Upper lobe of left lung (tissue), 6 donors: ENCODE measurements around the gene ZSCAN5B. TPM values are rescaled to one million over a fixed set of nuclear protein-coding genes. Genes with fewer than 3 reads are reported as not detected.
"Not testable (repeated sequence)": the region's sequence is repeated elsewhere in the genome, so short reads cannot be mapped to it uniquely, and the experiment has no call there.

ENCODE experiments used
- ATAC-seq, 2 donors: fragments of 200-7000 bp; cut with Tn5 transposase; one replicate each; pipeline ENCODE4 v1.9.1; 2022; ENCODE audit warnings: mild to moderate bottlenecking in 2 of 2, moderate library complexity in 2 of 2; ENCODE audit not compliant: low FRiP score in 2 of 2
- DNase-seq, 2 donors: peaks; one replicate each; pipeline ENCODE4 v3.0.0-alpha.2; 2019 to 2020
- H3K27ac ChIP-seq, 4 donors: fragments of 200-600 bp; sonication (generic); one replicate each; pipeline ENCODE4 v1.5.1; 2016 to 2019
- H3K27me3 ChIP-seq, 4 donors: fragments of 200-600 bp; sonication (generic); one replicate each; pipeline ENCODE4 v1.5.1; 2017 to 2019
- H3K36me3 ChIP-seq, 4 donors: fragments of 200-600 bp; sonication (generic); one replicate each; pipeline ENCODE4 v1.5.1; 2016 to 2019
- H3K4me1 ChIP-seq, 4 donors: fragments of 200-600 bp; sonication (generic); one replicate each; pipeline ENCODE4 v1.5.1; 2018 to 2019
- H3K4me3 ChIP-seq, 4 donors: fragments of 200-600 bp; sonication (generic); one replicate each; pipeline ENCODE4 v1.5.1; 2017 to 2019; ENCODE audit warnings: mild to moderate bottlenecking in 2 of 4, moderate library complexity in 1 of 4
- H3K9me3 ChIP-seq, 4 donors: fragments of 200-600 bp; sonication (generic); one replicate each; pipeline ENCODE4 v1.5.1; 2018 to 2019
- CTCF ChIP-seq, 6 experiments: fragments of 450-650 bp in 4 of 6; fragments of 200-600 bp in 2 of 6; sonication (generic) in 2 of 6; IDR thresholded peaks; one replicate each; pipeline ENCODE4 v1.5.1; 2016 to 2019; ENCODE audit warnings: antibody characterized with exemption in 6 of 6
- EP300 ChIP-seq, 4 donors: sonication (generic); formaldehyde crosslinking; IDR thresholded peaks; one replicate each; pipeline ENCODE4 v1.5.1; 2017; ENCODE audit warnings: antibody characterized with exemption in 4 of 4, control low read depth in 2 of 4
- POLR2A ChIP-seq, 4 donors: fragments of 450-650 bp; IDR thresholded peaks; one replicate each; pipeline ENCODE4 v1.5.1; 2016 to 2017; ENCODE audit warnings: antibody characterized with exemption in 4 of 4, mild to moderate bottlenecking in 2 of 4
- POLR2AphosphoS5 ChIP-seq, 2 donors: sonication (generic); formaldehyde crosslinking; IDR thresholded peaks; one replicate each; pipeline ENCODE4 v1.5.1; 2017; ENCODE audit warnings: antibody characterized with exemption in 2 of 2
- WGBS, 2 donors: methylation state at CpG; one replicate each; pipeline ENCODE4 v1.1.5; 2017 to 2018; 5-methylcytosine and 5-hydroxymethylcytosine counted together
- total RNA-seq, 6 donors: library from RNA; depleted of rRNA in 4 of 6; stranded (reverse); fragments of >200 nt in 4 of 6; gene quantifications; one replicate each; pipeline versions ENCODE4 v1.1.0 to v1.2.1, GENCODE V29; 2016 to 2021
- donor health status: DM: no; HTN: no; CAD: no; lungs with moderate emphysema.
- donor health status: DM: no; HTN: yes; CAD: no; lungs with severe emphysema.

The ZSCAN5B gene, protein sequence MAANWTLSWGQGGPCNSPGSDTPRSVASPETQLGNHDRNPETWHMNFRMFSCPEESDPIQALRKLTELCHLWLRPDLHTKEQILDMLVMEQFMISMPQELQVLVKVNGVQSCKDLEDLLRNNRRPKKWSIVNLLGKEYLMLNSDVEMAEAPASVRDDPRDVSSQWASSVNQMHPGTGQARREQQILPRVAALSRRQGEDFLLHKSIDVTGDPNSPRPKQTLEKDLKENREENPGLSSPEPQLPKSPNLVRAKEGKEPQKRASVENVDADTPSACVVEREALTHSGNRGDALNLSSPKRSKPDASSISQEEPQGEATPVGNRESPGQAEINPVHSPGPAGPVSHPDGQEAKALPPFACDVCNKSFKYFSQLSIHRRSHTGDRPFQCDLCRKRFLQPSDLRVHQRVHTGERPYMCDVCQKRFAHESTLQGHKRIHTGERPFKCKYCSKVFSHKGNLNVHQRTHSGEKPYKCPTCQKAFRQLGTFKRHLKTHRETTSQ
- not detected for total RNA-seq

DNA sequence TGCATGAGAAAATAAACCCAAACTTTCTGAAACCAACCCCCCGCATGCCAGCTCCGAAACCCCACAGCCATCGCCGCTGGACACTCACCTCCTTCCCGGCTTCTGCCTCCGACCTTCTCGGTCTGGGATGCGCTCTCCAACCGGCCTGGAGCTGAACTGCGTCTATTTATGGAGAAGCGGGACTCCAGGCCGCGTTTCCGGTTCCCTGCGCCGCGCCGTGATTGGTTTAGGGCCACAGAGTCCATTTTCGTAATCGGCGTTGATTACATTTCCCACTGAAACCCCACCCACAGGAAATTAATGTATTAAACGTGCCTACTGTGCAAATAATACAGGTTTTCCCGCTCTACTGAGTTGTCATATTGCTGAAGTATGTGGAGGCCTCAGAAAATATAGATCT lies at the start of gene ZSCAN5B:
Gene ZSCAN5B, minus strand, starts transcription at position 138 of the 400 bp plus-strand sequence. CDS start 4,731 bp downstream, outside the sequence.
- not testable (repeated sequence) for H3K36me3 ChIP-seq, H3K27ac ChIP-seq, DNase-seq, H3K4me1 ChIP-seq, ATAC-seq, H3K4me3 ChIP-seq, H3K9me3 ChIP-seq, H3K27me3 ChIP-seq
- 80 to 88% methylated on average over 22 to 23 of the region's 23 CpGs for WGBS, 2 donors

DNA sequence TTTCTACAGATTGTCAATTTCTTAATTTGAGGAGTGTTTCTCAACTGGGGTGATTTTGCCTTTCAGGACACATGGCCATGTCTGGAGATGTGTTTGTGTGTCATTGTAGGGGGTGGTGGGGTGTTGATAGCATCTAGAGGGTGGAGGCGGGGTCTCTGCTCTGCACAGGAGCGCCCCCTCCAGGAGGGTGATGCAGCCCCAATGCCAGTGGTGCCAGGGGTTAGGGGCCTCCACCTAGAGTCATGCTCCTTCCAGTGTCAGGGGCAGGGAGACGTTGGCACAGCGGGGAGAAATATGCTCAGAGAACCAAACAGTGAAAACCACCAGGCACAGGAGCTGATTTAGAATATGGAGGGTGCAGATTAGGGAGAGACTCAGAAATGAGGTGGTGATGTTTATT lies 48.2 kb upstream of the ZSCAN5B start:
- not testable (repeated sequence) for H3K4me3 ChIP-seq, H3K36me3 ChIP-seq, H3K27me3 ChIP-seq, DNase-seq, H3K27ac ChIP-seq, ATAC-seq, H3K4me1 ChIP-seq, H3K9me3 ChIP-seq
- WGBS, 2 donors: 66 to 71% methylated on average over 4 of the region's 4 CpGs

GRCh38 chr19:56245121-56245740 lies 47.6 kb upstream of the ZSCAN5B start:
- Histone ChIP-seq H3K9me3 (no peaks in the 10 kb centered on the region), H3K36me3 (no peaks in the 10 kb centered on the region), H3K4me1 (no peaks in the 10 kb centered on the region), H3K27ac (no peak overlapping the region), H3K27me3 (no peaks in the 10 kb centered on the region), H3K4me3 (no peak overlapping the region)
- TF ChIP-seq POLR2AphosphoS5 (IDR thresholded peaks at IDR 0.05) (no peak), CTCF (IDR thresholded peaks at IDR 0.05) (no peak), EP300 (IDR thresholded peaks at IDR 0.05) (no peak), POLR2A (IDR thresholded peaks at IDR 0.05) (no peak)
- ATAC-seq (peak in 1 of 2 donors; percentile 38), DNase-seq (no peak)
- WGBS, 2 donors: 86 to 90% methylated on average over 7 of the region's 7 CpGs

DNA sequence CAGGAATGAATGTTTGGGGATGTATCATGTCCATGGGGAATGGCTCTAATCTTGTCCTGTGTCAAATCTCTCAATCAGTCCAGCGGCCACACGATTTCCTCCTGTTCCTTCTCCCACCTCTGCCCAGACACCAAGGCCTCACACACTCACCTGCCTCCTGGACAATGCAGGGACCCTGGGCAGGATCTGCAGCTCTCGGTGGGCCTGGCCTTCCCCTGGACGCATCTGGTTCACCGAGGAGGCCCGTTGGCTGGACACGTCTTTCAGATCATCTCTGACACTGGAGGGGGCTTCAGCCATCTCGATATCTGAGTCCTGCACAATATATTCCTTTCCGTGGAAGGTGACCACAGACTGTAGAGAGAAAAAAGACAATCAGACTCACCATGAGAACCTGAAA lies 25.9 kb upstream of the ZSCAN5B start:
- Histone ChIP-seq H3K36me3 (peaks cover 0 to 3% (median 0%) of the 10 kb centered on the region in 4 donors), H3K9me3 (no peaks in the 10 kb centered on the region), H3K27ac (no peak overlapping the region), H3K4me3 (no peak overlapping the region), H3K27me3 (no peaks in the 10 kb centered on the region), H3K4me1 (no peaks in the 10 kb centered on the region)
- no peak for TF ChIP-seq EP300 (IDR thresholded peaks at IDR 0.05)
- WGBS, 2 donors: 92 to 93% methylated on average over 9 of the region's 9 CpGs
- no peak for ATAC-seq
- DNase-seq: no peak

- TF ChIP-seq POLR2A (IDR thresholded peaks at IDR 0.05) (no peak), CTCF (IDR thresholded peaks at IDR 0.05) (no peak), POLR2AphosphoS5 (IDR thresholded peaks at IDR 0.05) (no peak), EP300 (IDR thresholded peaks at IDR 0.05) (no peak)
- Histone ChIP-seq H3K36me3 (peaks cover 0 to 3% (median 0%) of the 10 kb centered on the region in 4 donors), H3K27ac (no peak overlapping the region), H3K27me3 (no peaks in the 10 kb centered on the region), H3K4me3 (no peak overlapping the region), H3K9me3 (no peaks in the 10 kb centered on the region), H3K4me1 (no peaks in the 10 kb centered on the region)
- ATAC-seq (no peak), DNase-seq (no peak)
- WGBS, 2 donors: 77 to 80% methylated on average over 6 of the region's 6 CpGs
Observed at GRCh38 chr19:56222901-56223300, 25.3 kb upstream of the ZSCAN5B start.

GRCh38 chr19:56221851-56222250 lies 24.3 kb upstream of the ZSCAN5B start:
- Histone ChIP-seq H3K27ac (no peak overlapping the region), H3K9me3 (no peaks in the 10 kb centered on the region), H3K27me3 (peaks cover 0 to 6% (median 2%) of the 10 kb centered on the region in 4 donors), H3K4me1 (peaks cover 7 to 10% (median 9%) of the 10 kb centered on the region in 4 donors), H3K36me3 (peaks cover 0 to 3% (median 0%) of the 10 kb centered on the region in 4 donors), H3K4me3 (no peak overlapping the region)
- 92 to 94% methylated on average over 14 of the region's 14 CpGs for WGBS, 2 donors
- DNase-seq: no peak
- ATAC-seq: no peak
- TF ChIP-seq POLR2A (IDR thresholded peaks at IDR 0.05): no peak
- TF ChIP-seq EP300 (IDR thresholded peaks at IDR 0.05): no peak
